SU-DHL-6 (cell line): ENCODE results near the gene HUWE1.

ENCODE experiments used
- H2AFZ ChIP-seq: fragments of 200-600 bp; sonication (generic); 2 replicates; pipeline ENCODE4 v1.6.1; 2014; ENCODE audit warnings: low read depth, mild to moderate bottlenecking, moderate library complexity, mixed read lengths, antibody characterized with exemption, low read length; ENCODE audit not compliant: severe bottlenecking
- H3F3A ChIP-seq: fragments of 200-600 bp; shearing (Covaris generic); 2 replicates; pipeline ENCODE4 v1.6.0; 2016; ENCODE audit warnings: antibody characterized with exemption, mild to moderate bottlenecking; ENCODE audit not compliant: insufficient read depth
- H3K27ac ChIP-seq: fragments of 200-600 bp; sonication (generic); 2 replicates; pipeline ENCODE4 v1.5.1; 2016; ENCODE audit warnings: low read depth, mild to moderate bottlenecking, low read length, moderate library complexity, mixed read lengths
- H3K27me3 ChIP-seq: fragments of 200-600 bp; sonication (generic), shearing (Covaris generic); 2 replicates; pipeline ENCODE4 v1.6.0; 2014; ENCODE audit warnings: mild to moderate bottlenecking, low read length
- H3K36me3 ChIP-seq: fragments of 200-600 bp; sonication (generic); 2 replicates; pipeline ENCODE4 v1.6.1; 2014; ENCODE audit warnings: mild to moderate bottlenecking, low read length, mixed read lengths
- H3K4me2 ChIP-seq: fragments of 300-600, 200-600 bp; shearing (Covaris generic), sonication (generic); 2 replicates; pipeline ENCODE4 v1.6.0; 2014; ENCODE audit warnings: low read length, low read depth, mild to moderate bottlenecking; ENCODE audit not compliant: poor library complexity, severe bottlenecking
- H3K4me3 ChIP-seq: fragments of 200-600 bp; sonication (generic); 2 replicates; pipeline ENCODE4 v1.5.1; 2014; ENCODE audit warnings: antibody characterized with exemption, low read length, mild to moderate bottlenecking, mixed read lengths; ENCODE audit not compliant: insufficient read depth, poor library complexity, severe bottlenecking
- H3K79me2 ChIP-seq: fragments of 200-600 bp; sonication (generic); 2 replicates; pipeline ENCODE4 v1.6.1; 2014; ENCODE audit warnings: mild to moderate bottlenecking, low read length, moderate library complexity; ENCODE audit not compliant: insufficient read depth
- H3K9ac ChIP-seq: fragments of 200-600 bp; sonication (generic); 2 replicates; pipeline ENCODE4 v1.7.0; 2014; ENCODE audit warnings: mild to moderate bottlenecking, low read length
- H3K9me2 ChIP-seq: fragments of 200-600 bp; sonication (generic); replicated peaks from 2 replicates; pipeline ENCODE4 v1.6.1; 2014; ENCODE audit warnings: low read length; ENCODE audit not compliant: insufficient read depth
- H3K9me3 ChIP-seq: fragments of 200-600 bp; sonication (generic); 2 replicates; pipeline ENCODE4 v1.6.1; 2014; ENCODE audit warnings: low read length, mixed read lengths; ENCODE audit not compliant: insufficient read depth
- H4K20me1 ChIP-seq: fragments of 200-600 bp; sonication (generic); 2 replicates; pipeline ENCODE4 v1.6.1; 2014; ENCODE audit warnings: low read depth, mild to moderate bottlenecking, antibody characterized with exemption, low read length, moderate library complexity, mixed read lengths
- CTCF ChIP-seq: fragments of 200-600 bp; sonication (generic); IDR thresholded peaks from one replicate; pipeline ENCODE4 v1.5.1; 2017; ENCODE audit warnings: antibody characterized with exemption, mild to moderate bottlenecking, low read length, moderate library complexity; ENCODE audit not compliant: insufficient read depth, poor library complexity, severe bottlenecking
- EZH2phosphoT487 ChIP-seq: fragments of 200-600 bp; sonication (generic), shearing (Covaris generic); conservative IDR thresholded peaks from 2 replicates; pipeline ENCODE4 v1.6.1; 2018; ENCODE audit warnings: mild to moderate bottlenecking, antibody characterized with exemption, low read length, moderate library complexity, mixed read lengths

The HUWE1 gene

GRCh38 chrX:53599781-53600396 is 86.6 kb downstream of the HUWE1 start:
- Histone ChIP-seq H3K36me3 (peaks cover 18% of the 10 kb centered on the region; the same call in 1 of the 2 replicates), H3K4me2 (no peak overlapping the region), H3K27me3 (no peaks in the 10 kb centered on the region), H3K9me2 (no peaks in the 10 kb centered on the region), H3K4me3 (no peak overlapping the region), H3K79me2 (no peaks in the 10 kb centered on the region), H3K9ac (no peak overlapping the region), H3K27ac (no peak overlapping the region), H2AFZ (no peak overlapping the region), H3F3A (no peaks in the 10 kb centered on the region), H3K9me3 (no peaks in the 10 kb centered on the region), H4K20me1 (no peaks in the 10 kb centered on the region)
- no peak for TF ChIP-seq EZH2phosphoT487
- no peak for TF ChIP-seq CTCF

- Histone ChIP-seq H3K79me2 (no peaks in the 10 kb centered on the region), H4K20me1 (no peaks in the 10 kb centered on the region), H3K9me3 (no peaks in the 10 kb centered on the region), H3K27ac (no peak overlapping the region), H3F3A (no peaks in the 10 kb centered on the region), H2AFZ (no peak overlapping the region), H3K4me2 (no peak overlapping the region), H3K36me3 (peaks cover 17% of the 10 kb centered on the region; the same call in 1 of the 2 replicates), H3K9ac (no peak overlapping the region), H3K4me3 (no peak overlapping the region), H3K27me3 (no peaks in the 10 kb centered on the region), H3K9me2 (no peaks in the 10 kb centered on the region)
- TF ChIP-seq EZH2phosphoT487, result no peak
- TF ChIP-seq CTCF, result no peak
Measured at GRCh38 chrX:53598169-53598568, 88.3 kb downstream of the HUWE1 start.

- Histone ChIP-seq H2AFZ (no peak overlapping the region), H3K9me2 (no peaks in the 10 kb centered on the region), H3K27me3 (no peaks in the 10 kb centered on the region), H3K4me3 (no peak overlapping the region), H3K9me3 (no peaks in the 10 kb centered on the region), H3K9ac (no peak overlapping the region), H3K79me2 (no peaks in the 10 kb centered on the region), H3F3A (no peaks in the 10 kb centered on the region), H4K20me1 (no peaks in the 10 kb centered on the region), H3K27ac (no peak overlapping the region), H3K4me2 (no peak overlapping the region), H3K36me3 (peaks cover 30% of the 10 kb centered on the region; the same call in 1 of the 2 replicates)
- TF ChIP-seq EZH2phosphoT487 (no peak), CTCF (no peak)
Measured at GRCh38 chrX:53595266-53595810, 91.2 kb downstream of the HUWE1 start.
